Panc1 (cell line): ENCODE results near the gene DLG4. TPM values are rescaled to one million over a fixed set of nuclear protein-coding genes. Genes with fewer than 3 reads are reported as not detected.

Source experiments
- ATAC-seq: fragments of 200-7000 bp; cut with Tn5 transposase; 2 replicates; pipeline ENCODE4 v1.9.1; 2020; ENCODE audit warnings: mild to moderate bottlenecking, moderate library complexity
- BruUV-seq: library from RNA; stranded (reverse); fragments of 400-500 nt; replicated peaks from 2 replicates; lab custom pipeline; 2021; lab: Mats Ljungman, UMichigan
- CTCF ChIA-PET: fragments of 300-600 bp; sonication (Branson Sonifier 250); formaldehyde crosslinking; loops from one replicate; lab custom pipeline; 2022; ENCODE audit warnings: antibody characterized with exemption; lab: Charles Lee
- POLR2A ChIA-PET: fragments of 300-600 bp; sonication (Branson Sonifier 250); formaldehyde crosslinking; loops from one replicate; lab custom pipeline; 2022; ENCODE audit warnings: antibody characterized with exemption; lab: Charles Lee
- DNase-seq: peaks from one replicate; pipeline ENCODE4 v3.0.0-alpha.2; 2010; ENCODE audit warnings: low read depth, low spot score
- H3K27ac ChIP-seq: 2 replicates; pipeline ENCODE4 v1.5.1; 2011; ENCODE audit warnings: mild to moderate bottlenecking, low read length, inconsistent platforms
- H3K27me3 ChIP-seq: fragments of 200-500 bp; sonication (Bioruptor generic); 2 replicates; pipeline ENCODE4 v1.6.0; 2014; ENCODE audit warnings: low read length, inconsistent platforms; ENCODE audit not compliant: control insufficient read depth, insufficient read depth
- H3K36me3 ChIP-seq: fragments of 200-500 bp; sonication (Bioruptor generic); 2 replicates; pipeline ENCODE4 v1.5.1; 2014; ENCODE audit warnings: inconsistent platforms, mild to moderate bottlenecking, low read length, moderate library complexity; ENCODE audit not compliant: control insufficient read depth, insufficient read depth
- H3K4me1 ChIP-seq: 2 replicates; pipeline ENCODE4 v1.5.1; 2011; ENCODE audit warnings: inconsistent platforms, mild to moderate bottlenecking, low read length, moderate library complexity; ENCODE audit not compliant: control insufficient read depth, insufficient read depth
- H3K4me3 ChIP-seq, 2 experiments: 2 replicates each; pipeline ENCODE4 v1.5.1; 2011 to 2012; ENCODE audit warnings: low read depth in 2 of 2, low read length in 2 of 2, mild to moderate bottlenecking in 2 of 2, inconsistent platforms in 1 of 2, moderate library complexity in 1 of 2
- H3K9me3 ChIP-seq: fragments of 200-500 bp; sonication (Bioruptor generic); 2 replicates; pipeline ENCODE4 v1.5.1; 2014; ENCODE audit warnings: low read depth, mild to moderate bottlenecking, inconsistent platforms, low read length, moderate library complexity; ENCODE audit not compliant: control insufficient read depth, insufficient read depth
- POLR2AphosphoS5 ChIP-seq: IDR thresholded peaks from 2 replicates; pipeline ENCODE4 v1.6.1; 2012; ENCODE audit warnings: mild to moderate bottlenecking, low read depth, low read length, moderate library complexity
- REST ChIP-seq, 2 experiments: IDR thresholded peaks; 2 replicates each; pipeline ENCODE4 v1.6.1; 2011 to 2012; ENCODE audit warnings: low read depth in 2 of 2, control low read depth in 1 of 2, low read length in 1 of 2, mild to moderate bottlenecking in 1 of 2, moderate library complexity in 1 of 2; ENCODE audit not compliant: insufficient read depth in 1 of 2
- SIN3A ChIP-seq: IDR thresholded peaks from 2 replicates; pipeline ENCODE4 v1.6.1; 2012; ENCODE audit warnings: low read depth, mild to moderate bottlenecking, low read length, moderate library complexity, borderline replicate concordance; ENCODE audit not compliant: insufficient read depth
- TCF7L2 ChIP-seq: IDR thresholded peaks from 2 replicates; pipeline ENCODE4 v1.6.1; 2011; ENCODE audit warnings: mild to moderate bottlenecking, low read depth, low read length, inconsistent platforms
- in situ Hi-C: cut with HindIII; loops from 2 replicates; pipeline ENCODE4 v1.10.0; 2016; ENCODE audit warnings: low sequenced_read_pairs, low pct_unique_long_range_greater_than_20kb
- intact Hi-C: fragments of 100-400 bp; cut with micrococcal nuclease; formaldehyde crosslinking; loops from one replicate; pipeline ENCODE4 v1.10.0; 2022; ENCODE audit not compliant: unreplicated experiment
- total RNA-seq: library from RNA; stranded (reverse); gene quantifications from one replicate; pipeline ENCODE4 v1.2.1, GENCODE V29; 2021; ENCODE audit not compliant: unreplicated experiment
- TF ChIP-seq, protein P1 (sequence below): fragments of 450-650 bp; IDR thresholded peaks from 2 replicates; pipeline ENCODE4 v1.5.1; 2017; ENCODE audit warnings: mild to moderate bottlenecking

Gene DLG4
- total RNA-seq, 1 experiment from 2014 or later = 32.4 TPM

GRCh38 chr17:7237761-7238419 lies 18.3 kb upstream of the DLG4 start:
- peak; percentile 25 for ATAC-seq
- H3K4me3 ChIP-seq = peak overlapping the region; percentile 79 to 83
- BruUV-seq = no TSS peak
- peaks cover 7% of the 10 kb centered on the region for H3K36me3 ChIP-seq
- in situ Hi-C loops (no loop called here), intact Hi-C loops (no loop called here)
- TF ChIP-seq TCF7L2 (no peak), POLR2AphosphoS5 (peak; percentile 61; the same call in 1 of the 2 replicates), SIN3A (peak; percentile 55; the same call in 1 of the 2 replicates), REST (IDR thresholded peaks at IDR 0.05; ENCODE audit: insufficient read depth in 1 of 2, low read depth in 2 of 2, low read length in 1 of 2) (no peak)
- TF ChIP-seq, protein P1, sequence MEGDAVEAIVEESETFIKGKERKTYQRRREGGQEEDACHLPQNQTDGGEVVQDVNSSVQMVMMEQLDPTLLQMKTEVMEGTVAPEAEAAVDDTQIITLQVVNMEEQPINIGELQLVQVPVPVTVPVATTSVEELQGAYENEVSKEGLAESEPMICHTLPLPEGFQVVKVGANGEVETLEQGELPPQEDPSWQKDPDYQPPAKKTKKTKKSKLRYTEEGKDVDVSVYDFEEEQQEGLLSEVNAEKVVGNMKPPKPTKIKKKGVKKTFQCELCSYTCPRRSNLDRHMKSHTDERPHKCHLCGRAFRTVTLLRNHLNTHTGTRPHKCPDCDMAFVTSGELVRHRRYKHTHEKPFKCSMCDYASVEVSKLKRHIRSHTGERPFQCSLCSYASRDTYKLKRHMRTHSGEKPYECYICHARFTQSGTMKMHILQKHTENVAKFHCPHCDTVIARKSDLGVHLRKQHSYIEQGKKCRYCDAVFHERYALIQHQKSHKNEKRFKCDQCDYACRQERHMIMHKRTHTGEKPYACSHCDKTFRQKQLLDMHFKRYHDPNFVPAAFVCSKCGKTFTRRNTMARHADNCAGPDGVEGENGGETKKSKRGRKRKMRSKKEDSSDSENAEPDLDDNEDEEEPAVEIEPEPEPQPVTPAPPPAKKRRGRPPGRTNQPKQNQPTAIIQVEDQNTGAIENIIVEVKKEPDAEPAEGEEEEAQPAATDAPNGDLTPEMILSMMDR = no peak
- H3K27ac ChIP-seq = peak overlapping the region; percentile 88
- H3K27me3 ChIP-seq = no peaks in the 10 kb centered on the region
- no peaks in the 10 kb centered on the region for H3K9me3 ChIP-seq
- ChIA-PET POLR2A (no interaction called here), CTCF (interaction anchor here (0.6 to 1.3 kb wide), 2 partner anchors 16 to 17 kb away, joined by 3 to 4 read pairs; no protein-coding TSS in a partner anchor)
- peaks cover 41% of the 10 kb centered on the region for H3K4me1 ChIP-seq
- no peak for DNase-seq

- no peaks in the 10 kb centered on the region for H3K9me3 ChIP-seq
- peak overlapping the region; percentile 79 to 83 for H3K4me3 ChIP-seq
- peaks cover 7% of the 10 kb centered on the region for H3K36me3 ChIP-seq
- no peak for DNase-seq
- CTCF ChIA-PET = interaction anchor here (0.6 to 1.3 kb wide), 2 partner anchors 16 to 17 kb away, joined by 3 to 4 read pairs; no protein-coding TSS in a partner anchor
- no TSS peak for BruUV-seq
- ATAC-seq = no peak
- peak overlapping the region; percentile 88 for H3K27ac ChIP-seq
- TF ChIP-seq POLR2AphosphoS5 = no peak
- TF ChIP-seq, protein P1 = no peak
- TF ChIP-seq REST (IDR thresholded peaks at IDR 0.05; ENCODE audit: insufficient read depth in 1 of 2, low read depth in 2 of 2, low read length in 1 of 2) = no peak
- TF ChIP-seq SIN3A = no peak
- intact Hi-C loops (no loop called here), in situ Hi-C loops (no loop called here)
- H3K4me1 ChIP-seq = peaks cover 41% of the 10 kb centered on the region
- POLR2A ChIA-PET = no interaction called here
- H3K27me3 ChIP-seq = no peaks in the 10 kb centered on the region
Measured at GRCh38 chr17:7237266-7237760, 17.7 kb upstream of the DLG4 start.
